Thyroid gland (tissue), 4 donors: ENCODE data around the gene AP2A2. TPM values are rescaled to one million over a fixed set of nuclear protein-coding genes. Genes with fewer than 3 reads are reported as not detected.

ENCODE experiments used
- DNase-seq, 2 donors: peaks; one replicate each; pipeline ENCODE4 v3.0.0-alpha.2; 2019
- H3K27ac ChIP-seq, 3 donors: fragments of 200-600 bp; sonication (generic); 1 replicate in 2 of 3; 2 replicates in 1 of 3; pipeline ENCODE4 v1.5.1; 2016 to 2019; ENCODE audit warnings: mild to moderate bottlenecking in 1 of 3, moderate library complexity in 1 of 3
- H3K27me3 ChIP-seq: fragments of 200-600 bp; sonication (generic); one replicate; pipeline ENCODE4 v1.5.1; 2019
- H3K36me3 ChIP-seq, 2 donors: fragments of 200-600 bp; sonication (generic); one replicate each; pipeline ENCODE4 v1.5.1; 2016 to 2019
- H3K4me1 ChIP-seq, 2 donors: fragments of 200-600 bp; sonication (generic); one replicate each; pipeline ENCODE4 v1.5.1; 2017 to 2019
- H3K4me3 ChIP-seq, 3 donors: fragments of 200-600 bp; sonication (generic); replicated peaks in 1 of 3; 1 replicate in 2 of 3; 2 replicates in 1 of 3; pipeline ENCODE4 v1.5.1; 2016; ENCODE audit warnings: mild to moderate bottlenecking in 1 of 3
- H3K9me3 ChIP-seq: fragments of 200-600 bp; sonication (generic); one replicate; pipeline ENCODE4 v1.5.1; 2017
- POLR2A ChIP-seq, 2 donors: fragments of 450-650 bp; IDR thresholded peaks; one replicate each; pipeline ENCODE4 v1.6.1; 2017; ENCODE audit warnings: antibody characterized with exemption in 2 of 2, mild to moderate bottlenecking in 2 of 2, moderate library complexity in 1 of 2
- WGBS, 2 donors: methylation state at CpG; one replicate each; pipeline ENCODE4 v1.1.5; 2017; 5-methylcytosine and 5-hydroxymethylcytosine counted together
- intact Hi-C: fragments of 100-400 bp; cut with DNase I; formaldehyde crosslinking; loops from one replicate; pipeline ENCODE4 v1.15.1; 2023
- total RNA-seq, 4 donors: library from RNA; depleted of rRNA; stranded (reverse); fragments of >200 nt; gene quantifications; one replicate each; pipeline ENCODE4 v1.2.3, GENCODE V29; 2016
- TF ChIP-seq, protein P1 (sequence below), 6 experiments: fragments of 200-600 bp in 3 of 6; fragments of 450-650 bp in 3 of 6; sonication (generic) in 3 of 6; IDR thresholded peaks; one replicate each; pipeline ENCODE4 v1.5.1; 2016 to 2019; ENCODE audit warnings: antibody characterized with exemption in 6 of 6, mild to moderate bottlenecking in 2 of 6, inconsistent platforms in 1 of 6, moderate library complexity in 1 of 6

AP2A2 gene
- total RNA-seq, 4 donors from 2014 or later = 37.2 to 67.3 (median 54.1) TPM

DNA sequence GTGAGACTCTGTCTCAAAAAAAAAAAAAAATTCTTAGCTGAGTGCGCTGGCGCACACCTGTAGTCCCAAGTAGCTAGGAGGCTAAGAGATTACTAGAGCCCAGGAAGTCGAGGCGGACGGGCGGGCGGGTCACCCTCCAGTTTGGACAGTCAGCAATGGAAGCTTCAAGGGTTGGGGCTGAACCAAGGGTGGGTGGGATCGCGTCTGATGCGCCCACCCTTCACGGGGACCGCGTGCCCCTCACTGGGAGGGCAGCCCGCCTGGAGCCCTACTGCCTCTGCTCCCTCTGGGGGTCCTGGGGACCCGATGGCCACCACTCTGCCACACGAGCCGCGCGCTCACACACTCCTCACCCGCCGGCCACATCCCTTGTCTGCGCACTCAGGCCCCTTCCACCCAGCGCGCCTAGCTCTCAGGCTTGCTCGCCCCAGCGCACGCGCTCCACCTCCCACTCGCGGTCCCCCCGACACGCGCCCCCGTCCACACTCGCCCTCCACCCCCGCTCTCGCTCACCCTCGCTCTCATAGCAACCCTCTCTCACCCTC, 15.6 kb upstream of the AP2A2 start:
- H3K9me3 ChIP-seq = no peaks in the 10 kb centered on the region
- H3K4me1 ChIP-seq = peaks cover 13 to 16% of the 10 kb centered on the region in 2 donors
- TF ChIP-seq, protein P1, sequence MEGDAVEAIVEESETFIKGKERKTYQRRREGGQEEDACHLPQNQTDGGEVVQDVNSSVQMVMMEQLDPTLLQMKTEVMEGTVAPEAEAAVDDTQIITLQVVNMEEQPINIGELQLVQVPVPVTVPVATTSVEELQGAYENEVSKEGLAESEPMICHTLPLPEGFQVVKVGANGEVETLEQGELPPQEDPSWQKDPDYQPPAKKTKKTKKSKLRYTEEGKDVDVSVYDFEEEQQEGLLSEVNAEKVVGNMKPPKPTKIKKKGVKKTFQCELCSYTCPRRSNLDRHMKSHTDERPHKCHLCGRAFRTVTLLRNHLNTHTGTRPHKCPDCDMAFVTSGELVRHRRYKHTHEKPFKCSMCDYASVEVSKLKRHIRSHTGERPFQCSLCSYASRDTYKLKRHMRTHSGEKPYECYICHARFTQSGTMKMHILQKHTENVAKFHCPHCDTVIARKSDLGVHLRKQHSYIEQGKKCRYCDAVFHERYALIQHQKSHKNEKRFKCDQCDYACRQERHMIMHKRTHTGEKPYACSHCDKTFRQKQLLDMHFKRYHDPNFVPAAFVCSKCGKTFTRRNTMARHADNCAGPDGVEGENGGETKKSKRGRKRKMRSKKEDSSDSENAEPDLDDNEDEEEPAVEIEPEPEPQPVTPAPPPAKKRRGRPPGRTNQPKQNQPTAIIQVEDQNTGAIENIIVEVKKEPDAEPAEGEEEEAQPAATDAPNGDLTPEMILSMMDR (IDR thresholded peaks at IDR 0.05) = no peak
- no peak for TF ChIP-seq POLR2A (IDR thresholded peaks at IDR 0.05)
- H3K27me3 ChIP-seq = no peaks in the 10 kb centered on the region
- no peak overlapping the region for H3K27ac ChIP-seq
- peak in 1 of 2 donors; percentile 22 for DNase-seq
- peak overlapping the region; percentile 80 to 95 (median 89) for H3K4me3 ChIP-seq
- no peaks in the 10 kb centered on the region for H3K36me3 ChIP-seq
- 2 to 4% methylated on average over 34 to 38 of the region's 38 CpGs for WGBS, 2 donors
- intact Hi-C loops = loop anchor here (10.0 kb wide), 1 partner anchor 85 kb away; the partner anchor contains the start of gene CRACR2B

DNA sequence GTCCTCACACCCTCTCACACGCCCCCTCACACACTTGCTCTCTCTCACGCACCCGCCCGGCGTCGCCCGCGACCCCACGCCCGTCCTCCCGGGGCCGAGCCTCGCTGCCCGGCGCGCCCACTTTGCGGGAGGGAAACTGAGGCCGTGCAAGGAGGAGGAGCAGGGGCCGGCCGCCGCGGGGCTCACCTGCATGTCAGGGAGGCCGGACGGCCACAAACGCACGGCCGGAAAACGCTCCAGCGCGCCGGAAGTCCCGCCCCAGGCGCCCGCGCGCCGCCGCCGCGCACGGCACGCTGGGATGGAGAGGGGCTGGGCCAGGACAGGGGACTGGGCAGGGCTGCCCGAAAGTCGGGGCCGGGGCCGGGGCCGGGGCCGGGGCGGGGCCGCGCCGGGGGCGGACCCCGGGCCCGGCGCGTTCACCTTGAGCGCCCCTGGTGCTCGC, 15.1 kb upstream of the AP2A2 start, which contains the start of gene CHID1:
Gene CHID1, minus strand, starts transcription at position 222 of the 442 bp plus-strand sequence. CDS start 5,994 bp downstream, outside the sequence.
- intact Hi-C loops = loop anchor here (10.0 kb wide), 1 partner anchor 86 kb away; the partner anchor contains the start of gene CRACR2B
- Histone ChIP-seq H3K27ac (peak within 1 kb of the TSS; percentile 78 to 86 (median 85)), H3K36me3 (no peaks in the 10 kb centered on the region), H3K4me3 (peak within 1 kb of the TSS; percentile 80 to 95 (median 89)), H3K9me3 (no peaks in the 10 kb centered on the region), H3K27me3 (no peaks in the 10 kb centered on the region), H3K4me1 (peaks cover 13 to 16% of the 10 kb centered on the region in 2 donors)
- WGBS, 2 donors = no CpG with 5 or more reads among the region's 59 CpGs
- DNase-seq = peak; percentile 85 to 89
- peak in 1 of 2 donors; percentile 55 for TF ChIP-seq POLR2A (IDR thresholded peaks at IDR 0.05)
- TF ChIP-seq, protein P1 (IDR thresholded peaks at IDR 0.05) = peak in 2 of 6 experiments; percentile 3 to 20

DNA sequence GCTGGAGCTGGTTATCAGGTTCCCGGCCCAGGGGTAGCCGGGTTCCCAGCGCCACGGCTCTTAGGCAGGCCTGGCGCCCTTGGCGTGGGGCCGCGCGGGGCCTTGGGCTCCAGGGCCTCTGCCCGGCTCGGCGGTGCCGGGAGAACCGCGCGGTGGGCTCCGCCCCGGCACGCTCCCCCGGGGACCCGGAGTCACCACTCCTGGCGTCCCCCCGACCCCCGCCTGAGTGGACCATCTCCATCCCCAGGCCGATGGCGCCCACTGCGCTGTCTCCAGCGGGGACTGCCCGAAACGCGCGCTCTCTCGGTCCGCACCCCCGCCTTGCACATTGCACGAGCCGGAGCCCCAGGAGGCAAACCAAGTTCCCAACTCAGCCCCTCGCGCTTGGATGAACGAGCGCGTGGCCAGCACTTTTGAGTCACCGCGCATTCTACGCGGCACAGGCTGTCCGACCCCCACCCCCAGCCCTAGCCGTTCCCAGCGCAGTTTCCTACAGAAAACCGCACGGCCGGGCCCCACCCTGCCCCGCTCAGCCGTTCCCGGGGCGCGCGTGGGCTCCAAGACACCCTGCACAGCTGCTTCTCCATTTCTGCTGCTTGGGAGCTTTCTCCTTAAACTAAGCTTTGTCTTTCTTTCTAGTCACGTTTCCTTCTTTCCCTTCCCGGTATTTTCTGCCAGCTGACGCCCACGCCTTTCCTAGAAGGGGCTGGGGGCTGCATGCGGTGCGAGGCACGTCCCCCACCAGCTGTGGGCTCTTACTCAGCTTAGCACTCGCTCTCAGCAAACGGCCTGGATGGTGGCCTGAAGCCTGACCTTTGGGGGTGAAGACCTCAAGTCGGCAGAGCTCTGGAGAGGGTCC, 14.4 kb upstream of the AP2A2 start:
- H3K27ac ChIP-seq = peak overlapping the region; percentile 78 to 86 (median 85)
- intact Hi-C loops = loop anchor here (10.0 kb wide), 1 partner anchor 86 kb away; the partner anchor contains the start of gene CRACR2B
- H3K4me1 ChIP-seq = peaks cover 13 to 16% of the 10 kb centered on the region in 2 donors
- TF ChIP-seq POLR2A (IDR thresholded peaks at IDR 0.05) = peak in 1 of 2 donors; percentile 48
- TF ChIP-seq, protein P1 (IDR thresholded peaks at IDR 0.05) = no peak
- no peaks in the 10 kb centered on the region for H3K9me3 ChIP-seq
- no peaks in the 10 kb centered on the region for H3K27me3 ChIP-seq
- WGBS, 2 donors = 6 to 11% methylated on average over 29 to 30 of the region's 68 CpGs
- H3K4me3 ChIP-seq = peak overlapping the region; percentile 69 to 89 (median 80)
- H3K36me3 ChIP-seq = no peaks in the 10 kb centered on the region
- DNase-seq = peak; percentile 48 to 63

DNA sequence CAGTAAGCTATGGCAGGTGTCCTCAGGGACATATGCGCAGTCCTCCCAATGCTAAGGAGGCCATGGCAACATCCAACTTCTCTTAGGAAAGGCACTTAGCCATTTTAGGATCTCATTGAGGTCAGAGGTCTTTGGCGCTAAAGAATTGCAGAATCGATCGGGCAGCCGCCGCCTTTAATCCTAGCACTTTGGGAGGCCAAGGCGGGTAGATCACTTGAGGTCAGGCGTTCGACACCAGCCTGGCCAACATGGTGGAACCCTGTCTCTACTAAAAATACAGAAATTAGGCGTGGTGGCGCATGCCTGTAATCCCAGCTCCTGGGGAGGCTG, 13.8 kb upstream of the AP2A2 start:
- no peak overlapping the region for H3K27ac ChIP-seq
- no peaks in the 10 kb centered on the region for H3K9me3 ChIP-seq
- WGBS, 2 donors = 94 to 98% methylated on average over 11 of the region's 11 CpGs
- intact Hi-C loops = loop anchor here (10.0 kb wide), 1 partner anchor 87 kb away; the partner anchor contains the start of gene CRACR2B
- DNase-seq = no peak
- no peaks in the 10 kb centered on the region for H3K36me3 ChIP-seq
- no peaks in the 10 kb centered on the region for H3K27me3 ChIP-seq
- no peak overlapping the region for H3K4me3 ChIP-seq
- TF ChIP-seq POLR2A (IDR thresholded peaks at IDR 0.05) = no peak
- TF ChIP-seq, protein P1 (IDR thresholded peaks at IDR 0.05) = no peak
- H3K4me1 ChIP-seq = peaks cover 13 to 16% of the 10 kb centered on the region in 2 donors
